Activated B cell treated with CpG ODN at 0.5 μM for 24 hours (primary cell): ENCODE measurements around the gene ENG. TPM values are rescaled to one million over a fixed set of nuclear protein-coding genes. Genes with fewer than 3 reads are reported as not detected.
"Not testable (repeated sequence)": the region's sequence is repeated elsewhere in the genome, so short reads cannot be mapped to it uniquely, and the experiment has no call there.

Source experiments
- ATAC-seq: fragments of 200-7000 bp; cut with Tn5 transposase; one replicate; pipeline ENCODE4 v1.10.0; 2021; ENCODE audit warnings: low read depth, mild to moderate bottlenecking, moderate library complexity
- CTCF ChIA-PET: fragments of 350-600 bp; sonication (Branson Sonifier 250); formaldehyde crosslinking; loops from one replicate; lab custom pipeline; 2021; ENCODE audit warnings: antibody characterized with exemption; lab: Charles Lee
- POLR2A ChIA-PET: fragments of 350-600 bp; sonication (Branson Sonifier 250); formaldehyde crosslinking; loops from one replicate; lab custom pipeline; 2021; ENCODE audit warnings: antibody characterized with exemption; lab: Charles Lee
- DNase-seq: peaks from one replicate; pipeline ENCODE4 v3.0.0; 2022
- H3K27ac Mint-ChIP-seq: one replicate; pipeline ENCODE4 v1.8.0; 2020; ENCODE audit warnings: mixed read lengths
- H3K27me3 Mint-ChIP-seq: one replicate; pipeline ENCODE4 v1.8.0; 2021; ENCODE audit warnings: mixed read lengths
- H3K36me3 Mint-ChIP-seq: one replicate; pipeline ENCODE4 v1.8.0; 2021; ENCODE audit warnings: low read depth, mixed read lengths
- H3K4me1 Mint-ChIP-seq: one replicate; pipeline ENCODE4 v1.8.0; 2021; ENCODE audit warnings: mixed read lengths
- H3K4me3 Mint-ChIP-seq: one replicate; pipeline ENCODE4 v1.8.0; 2020; ENCODE audit warnings: mild to moderate bottlenecking, mixed read lengths
- H3K9me3 Mint-ChIP-seq: one replicate; pipeline ENCODE4 v1.8.0; 2020; ENCODE audit warnings: mixed read lengths
- CTCF ChIP-seq: fragments of 200-600 bp; IDR thresholded peaks from one replicate; pipeline ENCODE4 v1.8.0; 2022; ENCODE audit warnings: antibody characterized with exemption, mild to moderate bottlenecking
- intact Hi-C: fragments of 100-400 bp; cut with micrococcal nuclease; formaldehyde crosslinking; loops from one replicate; pipeline ENCODE4 v1.15.1; 2024
- total RNA-seq: library from RNA; stranded (reverse); gene quantifications from 2 replicates; pipeline ENCODE4 v1.2.3, GENCODE V29; 2022

The ENG gene
- total RNA-seq, 1 donor from 2014 or later = 6.1 TPM

- DNase-seq (no peak), ATAC-seq (no peak)
- Mint-ChIP-seq H3K4me3 (no peak overlapping the region), H3K4me1 (no peaks in the 10 kb centered on the region), H3K36me3 (peaks cover 11% of the 10 kb centered on the region), H3K27ac (no peak overlapping the region), H3K9me3 (peaks cover 11% of the 10 kb centered on the region), H3K27me3 (no peaks in the 10 kb centered on the region)
- intact Hi-C loops = no loop called here
- no peak for TF ChIP-seq CTCF
- CTCF ChIA-PET = no interaction called here
- POLR2A ChIA-PET = no interaction called here
Measured at GRCh38 chr9:127846443-127847177, 7.8 kb downstream of the ENG start.

- H3K4me3 Mint-ChIP-seq, intact Hi-C loops, ATAC-seq, H3K27me3 Mint-ChIP-seq, H3K27ac Mint-ChIP-seq, DNase-seq, CTCF ChIA-PET, H3K4me1 Mint-ChIP-seq, POLR2A ChIA-PET: not testable (repeated sequence)
- peaks cover 17% of the 10 kb centered on the region for H3K36me3 Mint-ChIP-seq
- peaks cover 11% of the 10 kb centered on the region for H3K9me3 Mint-ChIP-seq
Measured at GRCh38 chr9:127845619-127846018, 8.8 kb downstream of the ENG start.

- TF ChIP-seq CTCF = no peak
- H3K4me1 Mint-ChIP-seq = no peaks in the 10 kb centered on the region
- DNase-seq = no peak
- no peaks in the 10 kb centered on the region for H3K27me3 Mint-ChIP-seq
- POLR2A ChIA-PET = no interaction called here
- H3K4me3 Mint-ChIP-seq = no peak overlapping the region
- no peak overlapping the region for H3K27ac Mint-ChIP-seq
- peaks cover 17% of the 10 kb centered on the region for H3K36me3 Mint-ChIP-seq
- intact Hi-C loops = no loop called here
- peaks cover 11% of the 10 kb centered on the region for H3K9me3 Mint-ChIP-seq
- CTCF ChIA-PET = no interaction called here
- ATAC-seq = no peak
Measured at GRCh38 chr9:127844821-127845359, 9.6 kb downstream of the ENG start.

GRCh38 chr9:127841087-127841835 lies 13.2 kb downstream of the ENG start:
- intact Hi-C loops = no loop called here
- no peak overlapping the region for H3K27ac Mint-ChIP-seq
- peaks cover 11% of the 10 kb centered on the region for H3K36me3 Mint-ChIP-seq
- H3K4me1 Mint-ChIP-seq = peaks cover 6% of the 10 kb centered on the region
- no peak for DNase-seq
- no peaks in the 10 kb centered on the region for H3K27me3 Mint-ChIP-seq
- POLR2A ChIA-PET = no interaction called here
- CTCF ChIA-PET = interaction anchor here (1.5 kb wide), 1 partner anchor 28 kb away, joined by 4 read pairs; no protein-coding TSS in a partner anchor
- no peak for TF ChIP-seq CTCF
- ATAC-seq = no peak
- H3K9me3 Mint-ChIP-seq = no peaks in the 10 kb centered on the region
- H3K4me3 Mint-ChIP-seq = no peak overlapping the region

- ATAC-seq = no peak
- DNase-seq = no peak
- no peaks in the 10 kb centered on the region for H3K27me3 Mint-ChIP-seq
- H3K4me3 Mint-ChIP-seq = no peak overlapping the region
- no peak overlapping the region for H3K27ac Mint-ChIP-seq
- TF ChIP-seq CTCF = no peak
- H3K4me1 Mint-ChIP-seq = peaks cover 11% of the 10 kb centered on the region
- CTCF ChIA-PET = no interaction called here
- intact Hi-C loops = no loop called here
- H3K9me3 Mint-ChIP-seq = no peaks in the 10 kb centered on the region
- H3K36me3 Mint-ChIP-seq = peaks cover 11% of the 10 kb centered on the region
- POLR2A ChIA-PET = no interaction called here
Measured at GRCh38 chr9:127838375-127839078, 15.9 kb downstream of the ENG start.
